ENCODE data around the gene AIM2.
A peak's percentile ranks its signal among the peaks of the same experiment; 100 is the strongest.

Gene AIM2

GRCh38 chr1:159014851-159015250, 61.7 kb downstream of the AIM2 start:
- DNase-seq (ENCODE audit: low read depth), result no peak

- no peak for DNase-seq (ENCODE audit: low read depth)
Measured at GRCh38 chr1:159014003-159014571, 62.5 kb downstream of the AIM2 start.

- DNase-seq (ENCODE audit: low read depth), result peak; percentile 28
Measured at GRCh38 chr1:159012495-159012894, 64.1 kb downstream of the AIM2 start.
